HepG2 (cell line): ENCODE data around the gene VRK2. TPM values are rescaled to one million over a fixed set of nuclear protein-coding genes. Genes with fewer than 3 reads are reported as not detected.
A peak's percentile ranks its signal among the peaks of the same experiment; 100 is the strongest.
"Not testable (repeated sequence)": the region's sequence is repeated elsewhere in the genome, so short reads cannot be mapped to it uniquely, and the experiment has no call there.

Source experiments
- ATAC-seq: fragments of 200-7000 bp; cut with Tn5 transposase; 3 replicates; pipeline ENCODE4 v1.9.1; 2020; ENCODE audit warnings: mild to moderate bottlenecking, moderate library complexity
- BruUV-seq: library from RNA; stranded (reverse); fragments of 400-500 nt; replicated peaks from 2 replicates; lab custom pipeline; 2021; lab: Mats Ljungman, UMichigan
- CTCF ChIA-PET: fragments of 300-600 bp; formaldehyde crosslinking; extraction: SDS; loops from one replicate; lab custom pipeline; 2021; ENCODE audit warnings: low total read pairs, inconsistent platforms, low intra/inter-chr PET ratio; lab: Yijun Ruan, JAX
- POLR2A ChIA-PET: fragments of 350-600 bp; sonication (Branson Sonifier 250); formaldehyde crosslinking; loops from one replicate; lab custom pipeline; 2020; ENCODE audit warnings: antibody characterized with exemption, inconsistent platforms; lab: Yijun Ruan, JAX
- DNase-seq: peaks from one replicate; pipeline ENCODE4 v3.0.0-alpha.2; 2015; ENCODE audit warnings: low spot score
- FAIRE-seq: peaks from 3 replicates; lab custom pipeline; 2011; peaks lifted over from hg19 to GRCh38; lab: Jason Lieb, UNC
- H2AFZ ChIP-seq: one replicate; pipeline ENCODE4 v1.6.1; 2011; ENCODE audit warnings: low read length, inconsistent platforms
- H3K27ac ChIP-seq: fragments of 300-600 bp; 3 replicates; pipeline ENCODE4 v1.8.0; 2011; ENCODE audit warnings: mixed run types, mild to moderate bottlenecking, mixed read lengths, low read length, inconsistent platforms; ENCODE audit not compliant: insufficient read depth; ENCODE audit errors: extremely low read length
- H3K27me3 ChIP-seq, 2 experiments: fragments of 200-600 bp in 1 of 2; 2 replicates in 1 of 2; 3 replicates in 1 of 2; pipeline versions ENCODE4 v1.6.0 to v1.8.0; 2011; ENCODE audit warnings: low read length in 2 of 2, mild to moderate bottlenecking in 2 of 2, moderate library complexity in 2 of 2, inconsistent platforms in 1 of 2; ENCODE audit not compliant: insufficient read depth in 2 of 2, control insufficient read depth in 1 of 2
- H3K36me3 ChIP-seq, 2 experiments: fragments of 200-600 bp in 1 of 2; replicated peaks in 1 of 2; 2 replicates in 1 of 2; 3 replicates in 1 of 2; pipeline versions ENCODE4 v1.5.1 to v1.8.0; 2011; ENCODE audit warnings: low read length in 2 of 2, inconsistent platforms in 1 of 2; ENCODE audit not compliant: insufficient read depth in 2 of 2, control insufficient read depth in 1 of 2
- H3K4me1 ChIP-seq: 2 replicates; pipeline ENCODE4 v1.5.1; 2012; ENCODE audit warnings: low read length, inconsistent platforms; ENCODE audit not compliant: insufficient read depth
- H3K4me2 ChIP-seq: 2 replicates; pipeline ENCODE4 v1.6.0; 2011; ENCODE audit warnings: low read depth, low read length, inconsistent platforms
- H3K4me3 ChIP-seq, 3 experiments: fragments of 200-600 bp in 1 of 3; sonication (generic), shearing (Covaris generic) in 1 of 3; replicated peaks in 1 of 3; 2 replicates each; pipeline ENCODE4 v1.5.1; 2011 to 2016; ENCODE audit warnings: low read length in 3 of 3, inconsistent platforms in 2 of 3, low read depth in 2 of 3, mild to moderate bottlenecking in 2 of 3, control low read depth in 1 of 3, mixed read lengths in 1 of 3; ENCODE audit not compliant: insufficient read depth in 1 of 3
- H3K79me2 ChIP-seq: one replicate; pipeline ENCODE4 v1.6.1; 2011; ENCODE audit warnings: low read length, inconsistent platforms; ENCODE audit not compliant: insufficient read depth
- H3K9ac ChIP-seq: 2 replicates; pipeline ENCODE4 v1.6.0; 2011; ENCODE audit warnings: mild to moderate bottlenecking, low read depth, low read length, inconsistent platforms; ENCODE audit not compliant: insufficient read depth
- H3K9me3 ChIP-seq: 2 replicates; pipeline ENCODE4 v1.5.1; 2012; ENCODE audit warnings: mild to moderate bottlenecking, low read length
- H4K20me1 ChIP-seq: 2 replicates; pipeline ENCODE4 v1.6.0; 2011; ENCODE audit warnings: inconsistent platforms, mild to moderate bottlenecking, low read length, moderate library complexity; ENCODE audit not compliant: insufficient read depth
- FOXA1 ChIP-seq, 2 experiments: fragments of 450-650 bp in 1 of 2; sonication (generic) in 1 of 2; formaldehyde crosslinking in 1 of 2; IDR thresholded peaks; 2 replicates each; pipeline versions ENCODE4 v1.4.0 to v1.6.1; 2016 to 2020; ENCODE audit warnings: missing genetic modification reagents in 1 of 2
- FOXA3 ChIP-seq: IDR thresholded peaks from 2 replicates; pipeline ENCODE4 v1.6.1; 2016; ENCODE audit warnings: missing genetic modification reagents, missing compliant biosample characterization
- IRF2 ChIP-seq: IDR thresholded peaks from 2 replicates; pipeline ENCODE4 v1.6.1; 2018; ENCODE audit warnings: missing genetic modification reagents, missing compliant biosample characterization
- NKX3-1 ChIP-seq: sonication (generic); formaldehyde crosslinking; IDR thresholded peaks from 2 replicates; pipeline ENCODE4 v1.5.0; 2020; ENCODE audit warnings: missing genetic modification reagents
- SCMH1 ChIP-seq: sonication (generic); formaldehyde crosslinking; IDR thresholded peaks from 2 replicates; pipeline ENCODE4 v1.9.0; 2021; ENCODE audit warnings: missing genetic modification reagents, mild to moderate bottlenecking, borderline replicate concordance
- ZFP62 ChIP-seq: sonication (generic); formaldehyde crosslinking; IDR thresholded peaks from 2 replicates; pipeline ENCODE4 v1.4.0; 2020; ENCODE audit warnings: missing genetic modification reagents
- ZNF354B ChIP-seq: sonication (generic); formaldehyde crosslinking; IDR thresholded peaks from 2 replicates; pipeline ENCODE4 v1.8.0; 2022; ENCODE audit warnings: mild to moderate bottlenecking, missing genetic modification reagents
- WGBS: methylation state at CpG from one replicate; pipeline ENCODE4 v1.1.6; 2017; ENCODE audit warnings: low lambda C conversion rate; 5-methylcytosine and 5-hydroxymethylcytosine counted together
- in situ Hi-C: cut with HindIII; loops from 2 replicates; pipeline ENCODE4 v1.10.0; 2017; ENCODE audit warnings: low pct_unique_long_range_greater_than_20kb; ENCODE audit not compliant: extremely low pct_ligation_motif_present
- intact Hi-C: fragments of 100-400 bp; cut with micrococcal nuclease; formaldehyde crosslinking; loops from one replicate; pipeline ENCODE4 v1.10.0; 2022; ENCODE audit not compliant: unreplicated experiment
- polyA plus RNA-seq, 8 experiments: library from polyadenylated mRNA; depleted of rRNA in 3 of 8; stranded (reverse) in 7 of 8; unstranded in 1 of 8; fragments of >200 nt; fragmentation: Illumina TruSeq in 4 of 8; extraction: Trizol in 4 of 8; gene quantifications; 2 replicates each; pipeline versions ENCODE4 v1.2.1 to v1.2.3, GENCODE V29; 2011 to 2016; ENCODE audit warnings: low read depth in 4 of 8, missing spikeins in 1 of 8, mixed read lengths in 1 of 8; ENCODE audit not compliant: insufficient read depth in 1 of 8
- total RNA-seq, 5 experiments: library from RNA; depleted of rRNA; stranded (reverse); fragments of >200 nt; fragmentation: Illumina TruSeq; extraction: Trizol; gene quantifications; 2 replicates each; pipeline ENCODE4 v1.2.3, GENCODE V29; 2016; ENCODE audit warnings: low read depth in 1 of 5

VRK2 gene
- total and polyA plus RNA-seq, 2 of the 13 experiments (the other 11 are each of a cell fraction or from before 2014, with no cell fraction given) = 13.3 to 29.1 TPM

DNA sequence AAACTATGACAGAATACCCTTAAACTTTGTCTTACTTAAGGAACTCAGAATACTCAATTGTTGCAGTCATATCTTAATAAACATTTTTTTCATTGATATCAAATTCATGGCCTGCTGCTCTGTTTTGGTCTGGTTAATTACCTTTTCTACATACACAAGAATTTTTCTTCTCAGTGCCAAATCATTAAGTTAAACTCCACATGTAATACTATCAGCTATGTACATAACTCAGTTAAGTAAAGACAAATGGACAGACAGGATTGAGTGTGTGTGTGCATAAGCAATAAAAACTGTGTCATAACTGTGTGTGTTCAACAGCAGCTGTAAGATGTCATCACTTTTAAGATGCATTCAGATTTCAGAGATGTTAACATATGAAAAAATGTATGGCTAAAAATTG is 34.4 kb downstream of the VRK2 start:
- Histone ChIP-seq H3K27ac (no peak overlapping the region), H3K79me2 (peaks cover 3% of the 10 kb centered on the region), H3K4me1 (0 out of 2 replicates have a peak, but pooled peaks cover 4% of the 10 kb centered on the region), H3K36me3 (no peaks in the 10 kb centered on the region), H3K4me3 (no peak overlapping the region), H3K9me3 (no peaks in the 10 kb centered on the region), H3K4me2 (no peak overlapping the region), H4K20me1 (no peaks in the 10 kb centered on the region), H2AFZ (no peak overlapping the region), H3K9ac (no peak overlapping the region; the same call in 1 of the 2 replicates), H3K27me3 (no peaks in the 10 kb centered on the region)
- ChIA-PET POLR2A (no interaction called here), CTCF (no interaction called here)
- TF ChIP-seq FOXA3 (CRISPR knock-in tag) (peak; percentile 20; the same call in 1 of the 2 replicates), FOXA1 (IDR thresholded peaks at IDR 0.05) (no peak), FOXA1 (CRISPR knock-in tag; IDR thresholded peaks at IDR 0.05) (peak; percentile 55; the same call in 1 of the 2 replicates), ZFP62 (CRISPR knock-in tag) (no peak)
- peak; percentile 15 for DNase-seq
- no TSS peak for BruUV-seq
- no peak for FAIRE-seq
- ATAC-seq = no peak
- in situ Hi-C loops = no loop called here
- intact Hi-C loops = no loop called here

DNA sequence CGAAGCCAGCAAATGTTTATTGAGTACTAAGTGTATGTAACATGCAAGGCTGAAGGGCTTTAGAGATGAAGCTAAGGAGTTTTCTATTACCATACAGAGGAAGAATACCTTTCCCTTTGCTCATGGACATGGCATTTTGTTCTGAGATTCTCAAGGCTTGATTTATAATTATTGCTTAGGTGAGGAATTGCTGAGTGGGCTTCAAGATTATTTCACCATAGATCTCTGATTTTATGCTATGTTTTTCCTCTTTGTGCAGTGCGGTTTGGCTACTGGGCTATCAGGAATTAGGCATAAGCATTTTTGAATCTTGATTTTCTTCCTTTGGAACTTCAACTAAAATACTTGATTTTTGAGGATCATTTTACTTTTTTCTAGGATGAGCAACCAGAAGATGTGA is 42.5 kb downstream of the VRK2 start:
- no peaks in the 10 kb centered on the region for H4K20me1 ChIP-seq
- H3K4me2 ChIP-seq = no peak overlapping the region
- no peak overlapping the region for H3K9ac ChIP-seq
- no peak for TF ChIP-seq ZNF354B
- no peak for TF ChIP-seq IRF2 (CRISPR knock-in tag)
- no peak for TF ChIP-seq SCMH1 (CRISPR knock-in tag)
- TF ChIP-seq NKX3-1 (CRISPR knock-in tag) = no peak
- ChIA-PET POLR2A (no interaction called here), CTCF (no interaction called here)
- no peak for DNase-seq
- no peaks in the 10 kb centered on the region for H3K27me3 ChIP-seq
- no TSS peak for BruUV-seq
- H3K27ac ChIP-seq = no peak overlapping the region
- FAIRE-seq = no peak
- in situ Hi-C loops (no loop called here), intact Hi-C loops (no loop called here)
- peaks cover 1 to 24% of the 10 kb centered on the region in 2 experiments; a peak in 1 of 5 replicates for H3K36me3 ChIP-seq
- 99% methylated on average over 2 of the region's 2 CpGs for WGBS
- no peak for ATAC-seq
- H3K4me1 ChIP-seq = no peaks in the 10 kb centered on the region
- no peaks in the 10 kb centered on the region for H3K79me2 ChIP-seq
- H3K4me3 ChIP-seq = no peak overlapping the region
- H3K9me3 ChIP-seq = no peaks in the 10 kb centered on the region
- no peak overlapping the region for H2AFZ ChIP-seq

GRCh38 chr2:58092772-58093171 is 46.2 kb downstream of the VRK2 start:
- H3K27ac ChIP-seq, H3K79me2 ChIP-seq, H3K27me3 ChIP-seq, DNase-seq, ATAC-seq, in situ Hi-C loops, intact Hi-C loops, CTCF ChIA-PET, FAIRE-seq, H3K4me3 ChIP-seq, H2AFZ ChIP-seq, H3K4me1 ChIP-seq, H4K20me1 ChIP-seq, POLR2A ChIA-PET, BruUV-seq, H3K9ac ChIP-seq, H3K4me2 ChIP-seq: not testable (repeated sequence)
- WGBS = 97% methylated on average over 4 of the region's 4 CpGs
- Histone ChIP-seq H3K9me3 (peaks cover 11% of the 10 kb centered on the region; the same call in 1 of the 2 replicates), H3K36me3 (peaks cover 0 to 24% of the 10 kb centered on the region in 2 experiments; a peak in 1 of 5 replicates)
